ENCODE measurements around the gene DDX31. TPM values are rescaled to one million over a fixed set of nuclear protein-coding genes. Genes with fewer than 3 reads are reported as not detected.

DDX31 gene
- total and polyA plus RNA-seq, 9 of the 15 experiments (the other 6 are each of a cell fraction or from before 2014, with no cell fraction given), result 11.9 to 24.6 (median 22.2) TPM

- H3K9me3 ChIP-seq (replicated peaks; ENCODE audit: control insufficient read depth, insufficient read depth, low read depth, low read length), result no peaks in the 10 kb centered on the region
- H3K9ac ChIP-seq (ENCODE audit: insufficient read depth in 1 of 2, low read depth in 2 of 2, low read length in 2 of 2), result no peak overlapping the region; a peak in 1 of 4 replicates
- 93% methylated on average over 6 of the region's 6 CpGs for WGBS (ENCODE audit: insufficient coverage, low coverage, missing lambda C conversion rate)
- in situ Hi-C loops (cut with MboI), result no loop called here
- no peak overlapping the region for H3K4me2 ChIP-seq (ENCODE audit: insufficient read depth, low read length)
- H3K4me3 ChIP-seq, result no peak overlapping the region
- no peaks in the 10 kb centered on the region for H3K4me1 ChIP-seq (replicated peaks in 1 of 2; ENCODE audit: control insufficient read depth in 2 of 2, insufficient read depth in 2 of 2, low read length in 2 of 2)
- TF ChIP-seq RAD21 (CRISPR knock-in tag; conservative IDR thresholded peaks at IDR 0.05 in 1 of 2, IDR thresholded peaks at IDR 0.05 in 1 of 2), result no peak
- TF ChIP-seq ZNF277 (CRISPR knock-in tag; IDR thresholded peaks at IDR 0.05; ENCODE audit: borderline replicate concordance), result no peak
- TF ChIP-seq DNMT1 (IDR thresholded peaks at IDR 0.05), result no peak
- TF ChIP-seq ZFP1 (CRISPR knock-in tag; IDR thresholded peaks at IDR 0.05), result no peak
- TF ChIP-seq PRMT5 (CRISPR knock-in tag; IDR thresholded peaks at IDR 0.05), result no peak
- TF ChIP-seq ZC3H8 (IDR thresholded peaks at IDR 0.05), result no peak
- no peak for TF ChIP-seq MAZ (CRISPR knock-in tag; conservative IDR thresholded peaks at IDR 0.05 in 1 of 2, IDR thresholded peaks at IDR 0.05 in 1 of 2)
- no peak for TF ChIP-seq ZNF253 (CRISPR knock-in tag; conservative IDR thresholded peaks at IDR 0.05)
- ATAC-seq, result no peak
- no peak overlapping the region for H3K27ac ChIP-seq (ENCODE audit: extremely low read depth, low read depth, low read length)
- no peaks in the 10 kb centered on the region for H3K9me1 ChIP-seq (ENCODE audit: control insufficient read depth, insufficient read depth, low read length)
- no peak overlapping the region for H2AFZ ChIP-seq (ENCODE audit: low read depth, low read length)
- no TSS peak for BruUV-seq (replicated peaks)
- H3K27me3 ChIP-seq (ENCODE audit: control insufficient read depth in 2 of 2, insufficient read depth in 2 of 2, low read length in 2 of 2), result no peaks in the 10 kb centered on the region
- DNase-seq (ENCODE audit: extremely low read depth in 1 of 4, low spot score in 3 of 4), result no peak
- no peak for FAIRE-seq
- H3K79me2 ChIP-seq (ENCODE audit: control insufficient read depth, insufficient read depth, low read length), result no peaks in the 10 kb centered on the region
- intact Hi-C loops (cut with micrococcal nuclease), result no loop called here
- ChIA-PET CTCF (ENCODE audit: low intra/inter-chr PET ratio) (no interaction called here), POLR2A (interaction anchor here (1.3 kb wide), 1 partner anchor 10 kb away, joined by 5 read pairs; no protein-coding TSS in a partner anchor)
- H3K36me3 ChIP-seq (ENCODE audit: control insufficient read depth, insufficient read depth, low read length), result peaks cover 90% of the 10 kb centered on the region; the same call in 2 of the 3 replicates
- peaks cover under 1% of the 10 kb centered on the region; the same call in 1 of the 2 replicates for H4K20me1 ChIP-seq (replicated peaks; ENCODE audit: control insufficient read depth, insufficient read depth, low read length)
These were observed 64.4 kb downstream of the DDX31 start for GRCh38 chr9:132605387-132605786.
